Measurements from ENCODE around the gene FAM184B. TPM values are rescaled to one million over a fixed set of nuclear protein-coding genes. Genes with fewer than 3 reads are reported as not detected.
"Not testable (repeated sequence)": the region's sequence is repeated elsewhere in the genome, so short reads cannot be mapped to it uniquely, and the experiment has no call there.

Gene FAM184B
- total and polyA plus RNA-seq, 4 experiments from 2014 or later: not detected

DNA sequence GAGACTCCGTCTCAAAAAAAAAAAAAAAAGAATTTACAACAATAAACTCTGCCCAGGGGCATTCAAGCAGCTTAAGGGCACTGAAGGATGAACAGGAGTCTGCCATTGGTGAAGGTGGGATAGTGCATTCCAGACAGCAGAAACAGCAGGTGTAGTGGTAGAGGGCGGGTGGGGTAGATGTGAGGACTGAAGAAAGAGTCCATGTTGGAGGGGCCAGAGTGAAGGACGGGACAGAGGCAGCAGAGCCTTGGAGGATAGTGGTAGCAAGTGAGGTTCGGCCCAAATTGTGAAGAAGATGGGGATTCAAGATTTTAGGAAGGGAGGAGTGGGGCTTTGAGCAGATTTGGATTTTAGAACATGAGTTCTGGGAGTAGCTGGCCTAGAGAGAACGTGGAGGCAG is 91.3 kb downstream of the FAM184B start:
- no peak overlapping the region for H3K4me3 ChIP-seq (ENCODE audit: low read length in 2 of 2)
- Mint-ChIP-seq H3K9me3 (no peaks in the 10 kb centered on the region), H3K4me1 (no peaks in the 10 kb centered on the region), H3K27me3 (peaks cover 6 to 7% of the 10 kb centered on the region in 2 donors), H3K4me3 (no peak overlapping the region), H3K36me3 (no peaks in the 10 kb centered on the region), H3K27ac (no peak overlapping the region)
- H3K9me3 ChIP-seq (ENCODE audit: control insufficient read depth in 1 of 2, low read length in 2 of 2): no peaks in the 10 kb centered on the region
- DNase-seq: no peak
- no peaks in the 10 kb centered on the region for H3K4me1 ChIP-seq (ENCODE audit: insufficient read depth, low read length)
- H3K27me3 ChIP-seq (ENCODE audit: insufficient read depth, low read length): no peaks in the 10 kb centered on the region
- ChIA-PET POLR2A (ENCODE audit: partially characterized antibody) (no interaction called here), CTCF (ENCODE audit: partially characterized antibody) (no interaction called here)
- no peak overlapping the region for H3K27ac ChIP-seq (ENCODE audit: low read depth, low read length)
- intact Hi-C loops (cut with micrococcal nuclease): no loop called here
- H3K36me3 ChIP-seq (ENCODE audit: insufficient read depth, low read length): no peaks in the 10 kb centered on the region

DNA sequence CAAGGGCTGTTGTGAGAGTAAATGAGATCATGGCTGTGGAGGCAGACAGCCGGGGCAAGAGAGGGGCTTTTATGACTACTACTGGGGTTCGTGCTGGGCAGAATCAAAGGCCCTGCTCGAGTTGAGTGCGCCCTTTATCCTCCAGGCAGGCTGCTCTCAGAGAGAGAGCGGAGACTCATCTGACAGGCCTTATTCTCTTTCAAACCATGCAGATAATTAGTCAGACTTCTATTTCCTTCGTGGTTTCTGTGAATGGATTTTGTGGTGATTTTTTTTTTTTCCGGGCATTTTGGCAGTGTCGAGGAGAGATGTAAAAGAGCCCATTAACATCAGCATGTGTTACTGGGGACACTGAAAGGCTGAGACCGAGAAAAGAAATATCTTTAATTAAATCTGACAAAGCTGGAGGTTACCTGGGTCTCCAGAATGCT is 93.4 kb downstream of the FAM184B start:
- no peak overlapping the region for H3K4me3 Mint-ChIP-seq
- POLR2A ChIA-PET (ENCODE audit: partially characterized antibody): no interaction called here
- no peaks in the 10 kb centered on the region for H3K9me3 ChIP-seq (ENCODE audit: control insufficient read depth in 1 of 2, low read length in 2 of 2)
- no peaks in the 10 kb centered on the region for H3K4me1 Mint-ChIP-seq
- no peaks in the 10 kb centered on the region for H3K9me3 Mint-ChIP-seq
- no peak overlapping the region for H3K27ac ChIP-seq (ENCODE audit: low read depth, low read length)
- H3K36me3 Mint-ChIP-seq: no peaks in the 10 kb centered on the region
- H3K27me3 Mint-ChIP-seq: peaks cover 6 to 7% of the 10 kb centered on the region in 2 donors
- CTCF ChIA-PET (ENCODE audit: partially characterized antibody): no interaction called here
- no peak overlapping the region for H3K4me3 ChIP-seq (ENCODE audit: low read length in 2 of 2)
- no peaks in the 10 kb centered on the region for H3K36me3 ChIP-seq (ENCODE audit: insufficient read depth, low read length)
- no peak for DNase-seq
- H3K4me1 ChIP-seq (ENCODE audit: insufficient read depth, low read length): no peaks in the 10 kb centered on the region
- no peaks in the 10 kb centered on the region for H3K27me3 ChIP-seq (ENCODE audit: insufficient read depth, low read length)
- H3K27ac Mint-ChIP-seq: no peak overlapping the region
- intact Hi-C loops (cut with micrococcal nuclease): no loop called here

DNA sequence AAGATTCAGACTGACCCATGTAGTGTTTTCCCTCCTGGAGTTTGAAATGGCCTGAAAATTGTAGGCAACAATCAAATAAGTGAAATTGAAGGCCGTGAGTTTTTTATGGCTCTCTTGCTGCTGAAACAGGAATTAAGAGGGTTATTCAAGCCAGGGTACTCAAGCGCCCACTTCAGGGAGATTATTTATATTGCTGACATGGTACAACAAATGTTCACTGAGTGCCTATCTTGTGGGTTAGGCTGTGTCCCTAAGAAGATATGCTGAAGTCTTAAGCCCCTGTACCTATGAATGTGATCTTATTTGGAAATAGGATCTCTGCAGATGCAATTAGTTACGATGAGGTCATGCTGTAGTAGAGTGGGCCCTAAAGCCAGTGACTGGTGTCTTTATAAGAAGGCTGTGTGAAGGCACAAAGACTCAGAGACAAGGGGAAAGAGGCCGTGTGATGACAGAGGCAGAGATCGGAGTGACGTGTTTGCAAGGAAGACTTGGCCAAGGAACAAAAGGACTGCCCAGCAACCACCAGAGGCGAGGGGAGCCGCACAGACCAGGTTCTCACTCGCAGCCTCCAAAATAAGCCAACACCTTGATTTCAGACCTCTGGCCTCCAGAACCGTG is 94.1 kb downstream of the FAM184B start:
- no peaks in the 10 kb centered on the region for H3K36me3 Mint-ChIP-seq
- no peaks in the 10 kb centered on the region for H3K36me3 ChIP-seq (ENCODE audit: insufficient read depth, low read length)
- no peaks in the 10 kb centered on the region for H3K9me3 Mint-ChIP-seq
- intact Hi-C loops (cut with micrococcal nuclease): no loop called here
- ChIA-PET POLR2A (ENCODE audit: partially characterized antibody) (no interaction called here), CTCF (ENCODE audit: partially characterized antibody) (no interaction called here)
- no peak overlapping the region for H3K4me3 Mint-ChIP-seq
- H3K9me3 ChIP-seq (ENCODE audit: control insufficient read depth in 1 of 2, low read length in 2 of 2): no peaks in the 10 kb centered on the region
- peaks cover 4 to 7% of the 10 kb centered on the region in 2 donors for H3K27me3 Mint-ChIP-seq
- no peak overlapping the region for H3K27ac Mint-ChIP-seq
- no peaks in the 10 kb centered on the region for H3K4me1 Mint-ChIP-seq
- no peak overlapping the region for H3K4me3 ChIP-seq (ENCODE audit: low read length in 2 of 2)
- no peak overlapping the region for H3K27ac ChIP-seq (ENCODE audit: low read depth, low read length)
- no peaks in the 10 kb centered on the region for H3K27me3 ChIP-seq (ENCODE audit: insufficient read depth, low read length)
- H3K4me1 ChIP-seq (ENCODE audit: insufficient read depth, low read length): no peaks in the 10 kb centered on the region
- DNase-seq: no peak

DNA sequence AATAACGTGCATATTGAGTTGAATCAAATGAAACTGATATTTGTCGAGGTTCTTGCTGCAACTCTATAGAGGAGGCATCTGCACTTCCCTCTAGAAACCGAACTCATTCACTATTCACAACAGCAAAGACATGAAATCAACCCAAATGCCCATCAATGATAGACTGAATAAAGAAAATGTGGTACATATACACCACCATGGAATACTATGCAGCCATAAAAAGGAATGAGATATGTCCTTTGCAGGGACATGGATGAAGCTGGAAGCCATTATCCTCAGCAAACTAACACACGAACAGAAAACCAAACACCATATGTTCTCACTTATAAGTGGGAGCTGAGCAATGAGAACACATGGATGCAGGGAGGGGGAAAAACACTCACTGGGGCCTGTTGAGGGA is 96.8 kb downstream of the FAM184B start:
- CTCF ChIA-PET (ENCODE audit: partially characterized antibody); H3K9me3 Mint-ChIP-seq; H3K4me3 Mint-ChIP-seq; H3K27ac ChIP-seq (ENCODE audit: low read depth, low read length); H3K4me1 ChIP-seq (ENCODE audit: insufficient read depth, low read length); intact Hi-C loops (cut with micrococcal nuclease); H3K27ac Mint-ChIP-seq; H3K27me3 ChIP-seq (ENCODE audit: insufficient read depth, low read length); H3K27me3 Mint-ChIP-seq; H3K4me3 ChIP-seq (ENCODE audit: low read length in 2 of 2); H3K4me1 Mint-ChIP-seq; H3K36me3 ChIP-seq (ENCODE audit: insufficient read depth, low read length); H3K9me3 ChIP-seq (ENCODE audit: control insufficient read depth in 1 of 2, low read length in 2 of 2); H3K36me3 Mint-ChIP-seq; DNase-seq; POLR2A ChIA-PET (ENCODE audit: partially characterized antibody): not testable (repeated sequence)

DNA sequence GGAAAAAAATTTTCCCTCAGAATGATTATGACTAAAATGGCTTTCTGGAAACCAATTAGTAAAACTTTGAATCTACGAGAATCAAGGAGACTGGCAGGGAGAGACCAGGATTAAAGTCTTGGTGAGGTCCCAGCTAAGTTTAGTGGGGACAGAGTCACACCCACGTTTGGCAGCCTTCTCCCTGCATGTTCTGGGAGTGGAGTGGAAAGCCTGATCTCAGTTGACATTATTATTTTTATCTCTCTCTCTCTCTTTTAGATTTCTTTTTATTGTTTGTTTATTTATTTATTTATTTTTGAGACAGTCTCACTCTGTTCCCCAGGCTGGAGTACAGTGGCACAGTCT is 99.2 kb downstream of the FAM184B start:
- CTCF ChIA-PET (ENCODE audit: partially characterized antibody): no interaction called here
- no peak for DNase-seq

DNA sequence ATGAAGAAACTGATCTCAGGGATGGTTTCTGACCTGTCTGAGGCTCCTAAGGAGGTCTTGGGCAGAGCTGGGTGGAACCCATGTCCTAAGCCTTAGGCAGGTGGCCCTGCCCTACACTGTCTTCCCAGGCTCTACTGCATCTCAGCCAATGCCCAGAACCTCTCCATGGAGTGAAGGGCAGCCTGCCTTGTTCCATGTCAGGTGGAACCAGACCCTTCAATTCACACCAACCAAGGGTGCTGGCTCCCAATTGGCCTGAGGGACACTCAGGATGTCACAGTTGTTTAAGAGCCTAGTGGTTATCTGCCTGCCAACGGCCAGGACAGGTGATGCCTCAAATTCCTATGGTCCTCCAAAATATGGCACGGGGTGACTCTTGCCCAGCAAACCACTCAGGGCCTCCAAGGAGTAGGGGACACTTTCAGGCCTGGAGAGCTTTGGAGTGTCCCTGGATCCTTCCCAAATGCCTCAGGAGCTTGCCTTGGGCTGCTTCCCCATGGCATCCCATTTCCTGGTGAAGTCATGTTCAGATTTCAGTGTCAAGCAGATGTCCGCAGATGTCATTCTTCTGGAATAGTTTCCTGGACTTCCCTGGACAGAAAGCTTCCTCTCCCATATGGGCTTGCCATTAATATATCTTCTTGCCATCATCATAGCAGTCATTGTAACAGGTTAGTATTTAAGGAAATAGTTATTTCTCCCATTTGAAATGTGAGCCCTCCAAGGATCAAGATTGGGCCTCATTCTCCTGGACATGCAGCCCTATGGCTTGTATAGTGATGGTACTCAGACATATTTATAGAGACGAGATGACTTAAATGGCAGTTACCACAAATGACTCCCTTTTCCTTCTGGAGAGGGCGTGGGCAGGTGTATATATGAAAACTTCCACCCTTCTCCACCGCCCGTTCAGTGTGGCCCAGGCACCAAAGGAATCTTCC is 99.9 kb downstream of the FAM184B start:
- Mint-ChIP-seq H3K27me3 (peaks cover 0 to 4% of the 10 kb centered on the region in 2 donors), H3K4me1 (no peaks in the 10 kb centered on the region), H3K4me3 (no peak overlapping the region), H3K36me3 (no peaks in the 10 kb centered on the region), H3K9me3 (no peaks in the 10 kb centered on the region), H3K27ac (no peak overlapping the region)
- Histone ChIP-seq H3K4me1 (ENCODE audit: insufficient read depth, low read length) (no peaks in the 10 kb centered on the region), H3K27ac (ENCODE audit: low read depth, low read length) (no peak overlapping the region), H3K4me3 (ENCODE audit: low read length in 2 of 2) (no peak overlapping the region), H3K27me3 (ENCODE audit: insufficient read depth, low read length) (no peaks in the 10 kb centered on the region), H3K36me3 (ENCODE audit: insufficient read depth, low read length) (no peaks in the 10 kb centered on the region), H3K9me3 (ENCODE audit: control insufficient read depth in 1 of 2, low read length in 2 of 2) (no peaks in the 10 kb centered on the region)
- intact Hi-C loops (cut with micrococcal nuclease): no loop called here
- POLR2A ChIA-PET (ENCODE audit: partially characterized antibody): no interaction called here
- no peak for DNase-seq
- CTCF ChIA-PET (ENCODE audit: partially characterized antibody): no interaction called here

More for the DNA sequence above, 99.2 kb downstream of the FAM184B start:
- H3K27me3 Mint-ChIP-seq: peaks cover 0 to 4% of the 10 kb centered on the region in 2 donors
- no peaks in the 10 kb centered on the region for H3K4me1 ChIP-seq (ENCODE audit: insufficient read depth, low read length)
- H3K9me3 ChIP-seq (ENCODE audit: control insufficient read depth in 1 of 2, low read length in 2 of 2): no peaks in the 10 kb centered on the region
- POLR2A ChIA-PET (ENCODE audit: partially characterized antibody): no interaction called here
- no peaks in the 10 kb centered on the region for H3K36me3 ChIP-seq (ENCODE audit: insufficient read depth, low read length)
- H3K27ac Mint-ChIP-seq: no peak overlapping the region
- H3K4me3 ChIP-seq (ENCODE audit: low read length in 2 of 2): no peak overlapping the region
- intact Hi-C loops (cut with micrococcal nuclease): no loop called here
- no peaks in the 10 kb centered on the region for H3K36me3 Mint-ChIP-seq
- no peak overlapping the region for H3K27ac ChIP-seq (ENCODE audit: low read depth, low read length)
- no peak overlapping the region for H3K4me3 Mint-ChIP-seq
- H3K27me3 ChIP-seq (ENCODE audit: insufficient read depth, low read length): no peaks in the 10 kb centered on the region
- no peaks in the 10 kb centered on the region for H3K4me1 Mint-ChIP-seq
- no peaks in the 10 kb centered on the region for H3K9me3 Mint-ChIP-seq

DNA sequence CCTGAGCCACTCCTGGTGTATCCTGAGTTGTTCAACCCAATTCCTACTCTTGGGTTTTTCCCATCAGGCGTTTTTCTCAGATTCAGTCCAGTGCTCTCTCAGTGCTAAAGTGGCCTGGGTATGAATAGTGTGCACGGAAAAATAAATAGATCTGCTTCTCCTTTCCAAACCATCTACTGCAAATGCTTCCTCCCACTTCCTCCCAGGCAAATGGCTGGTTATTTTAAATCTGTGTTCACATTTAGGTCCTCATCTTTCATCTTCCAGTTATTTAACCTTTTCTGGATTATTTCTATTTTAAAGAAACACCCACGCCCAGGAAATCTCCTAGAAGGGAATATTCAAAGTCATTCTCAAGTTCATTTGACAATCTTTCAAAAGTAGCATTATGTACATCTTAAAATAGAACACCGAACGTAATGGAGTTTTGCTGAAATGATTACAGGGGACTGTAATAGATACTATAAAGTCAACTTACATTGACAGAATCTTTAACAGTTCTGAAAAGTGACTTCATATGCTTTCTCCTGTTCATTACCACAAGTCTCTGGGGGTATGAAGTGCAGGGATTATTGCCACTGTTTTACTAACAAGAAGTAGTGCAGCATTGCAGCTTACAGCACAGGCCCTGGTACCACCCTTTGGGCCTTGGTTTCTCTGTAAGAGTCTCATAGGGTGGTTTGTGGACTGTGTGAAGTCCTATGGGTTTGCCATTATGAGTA is 100.7 kb downstream of the FAM184B start:
- peaks cover 3 to 8% of the 10 kb centered on the region in 2 donors for H3K27me3 Mint-ChIP-seq
- H3K9me3 Mint-ChIP-seq: no peaks in the 10 kb centered on the region
- no peaks in the 10 kb centered on the region for H3K36me3 Mint-ChIP-seq

More for the DNA sequence above, 100.7 kb downstream of the FAM184B start:
- ChIA-PET CTCF (ENCODE audit: partially characterized antibody) (no interaction called here), POLR2A (ENCODE audit: partially characterized antibody) (no interaction called here)
- no peaks in the 10 kb centered on the region for H3K9me3 ChIP-seq (ENCODE audit: control insufficient read depth in 1 of 2, low read length in 2 of 2)
- no peaks in the 10 kb centered on the region for H3K4me1 Mint-ChIP-seq
- no peak overlapping the region for H3K4me3 ChIP-seq (ENCODE audit: low read length in 2 of 2)
- no peak overlapping the region for H3K4me3 Mint-ChIP-seq
- no peak overlapping the region for H3K27ac ChIP-seq (ENCODE audit: low read depth, low read length)
- DNase-seq: no peak
- no peaks in the 10 kb centered on the region for H3K4me1 ChIP-seq (ENCODE audit: insufficient read depth, low read length)
- H3K27ac Mint-ChIP-seq: peak overlapping the region in 1 of 7 donors; percentile 21
- H3K27me3 ChIP-seq (ENCODE audit: insufficient read depth, low read length): no peaks in the 10 kb centered on the region
- H3K36me3 ChIP-seq (ENCODE audit: insufficient read depth, low read length): no peaks in the 10 kb centered on the region
- intact Hi-C loops (cut with micrococcal nuclease): no loop called here
